ENCODE measurements around the gene GPN2. TPM values are rescaled to one million over a fixed set of nuclear protein-coding genes. Genes with fewer than 3 reads are reported as not detected.

The GPN2 gene
- total and polyA plus RNA-seq, 4 donors: 13.7 to 25.6 (median 16.5) TPM

DNA sequence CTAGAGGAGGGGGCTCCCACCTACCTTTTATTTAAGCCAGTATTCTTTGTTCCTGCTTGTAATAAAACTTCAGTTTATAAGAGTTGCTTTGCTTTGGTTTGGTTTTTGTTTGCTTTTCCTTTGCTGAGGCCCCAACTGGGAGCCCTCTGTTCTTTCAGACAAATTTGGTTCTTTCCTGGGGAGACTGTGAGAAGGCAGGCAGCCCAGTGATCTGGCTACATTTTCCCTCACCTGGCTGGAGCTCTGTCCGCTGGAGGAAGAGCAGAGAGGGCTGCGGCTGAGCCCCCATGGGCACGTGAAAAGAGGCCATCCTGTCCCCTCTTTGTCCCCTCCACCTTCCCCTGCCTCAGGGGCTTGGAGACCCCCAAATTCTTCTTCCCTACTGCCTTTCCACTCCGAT lies 34.4 kb downstream of the GPN2 start:
- ATAC-seq (ENCODE audit: insufficient read depth, low FRiP score) (no peak), DNase-seq (no peak)
- H3K27me3 ChIP-seq (ENCODE audit: control insufficient read depth in 3 of 3, insufficient read depth in 3 of 3, low read length in 2 of 3): no peaks in the 10 kb centered on the region
- no peaks in the 10 kb centered on the region for H3K9me3 ChIP-seq (ENCODE audit: control insufficient read depth in 4 of 4, insufficient read depth in 3 of 4, low read length in 3 of 4)
- no peaks in the 10 kb centered on the region for H3K4me1 ChIP-seq (ENCODE audit: control insufficient read depth in 5 of 5, insufficient read depth in 5 of 5, low read length in 5 of 5)
- H3K4me3 ChIP-seq: no peak overlapping the region
- H3K9ac ChIP-seq (ENCODE audit: insufficient read depth in 1 of 2, low read length in 2 of 2): no peak overlapping the region
- peaks cover 16 to 50% (median 20%) of the 10 kb centered on the region in 4 donors for H3K36me3 ChIP-seq (ENCODE audit: control insufficient read depth in 4 of 4, insufficient read depth in 4 of 4, low read length in 4 of 4)
- TF ChIP-seq, protein P1, sequence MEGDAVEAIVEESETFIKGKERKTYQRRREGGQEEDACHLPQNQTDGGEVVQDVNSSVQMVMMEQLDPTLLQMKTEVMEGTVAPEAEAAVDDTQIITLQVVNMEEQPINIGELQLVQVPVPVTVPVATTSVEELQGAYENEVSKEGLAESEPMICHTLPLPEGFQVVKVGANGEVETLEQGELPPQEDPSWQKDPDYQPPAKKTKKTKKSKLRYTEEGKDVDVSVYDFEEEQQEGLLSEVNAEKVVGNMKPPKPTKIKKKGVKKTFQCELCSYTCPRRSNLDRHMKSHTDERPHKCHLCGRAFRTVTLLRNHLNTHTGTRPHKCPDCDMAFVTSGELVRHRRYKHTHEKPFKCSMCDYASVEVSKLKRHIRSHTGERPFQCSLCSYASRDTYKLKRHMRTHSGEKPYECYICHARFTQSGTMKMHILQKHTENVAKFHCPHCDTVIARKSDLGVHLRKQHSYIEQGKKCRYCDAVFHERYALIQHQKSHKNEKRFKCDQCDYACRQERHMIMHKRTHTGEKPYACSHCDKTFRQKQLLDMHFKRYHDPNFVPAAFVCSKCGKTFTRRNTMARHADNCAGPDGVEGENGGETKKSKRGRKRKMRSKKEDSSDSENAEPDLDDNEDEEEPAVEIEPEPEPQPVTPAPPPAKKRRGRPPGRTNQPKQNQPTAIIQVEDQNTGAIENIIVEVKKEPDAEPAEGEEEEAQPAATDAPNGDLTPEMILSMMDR (IDR thresholded peaks at IDR 0.05; ENCODE audit: control extremely low read depth, extremely low read depth): no peak
- WGBS, 2 donors: 94 to 96% methylated on average over 4 of the region's 4 CpGs
- H3K27ac ChIP-seq (ENCODE audit: low read depth in 1 of 2, low read length in 1 of 2): no peak overlapping the region

DNA sequence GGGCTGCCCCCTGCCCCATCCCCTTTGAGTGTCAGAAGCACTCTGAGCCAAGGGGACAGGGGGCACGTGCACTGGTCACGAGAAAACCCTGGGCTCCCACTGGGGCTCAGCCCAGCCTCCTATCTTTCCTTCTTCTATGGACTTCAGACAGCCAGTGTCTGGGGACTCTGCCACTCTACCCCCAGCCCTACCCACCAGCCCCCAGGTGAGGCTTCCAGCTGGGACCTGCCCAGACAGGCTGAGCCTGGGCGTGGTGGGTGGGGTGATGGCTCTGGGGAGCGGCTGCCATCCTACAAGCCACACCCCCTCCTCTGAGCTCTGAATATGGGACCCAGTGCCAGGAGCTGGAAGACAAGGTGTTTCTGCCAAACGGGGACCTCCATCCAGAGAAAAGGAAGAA lies 35.2 kb downstream of the GPN2 start:
- Histone ChIP-seq H3K36me3 (ENCODE audit: control insufficient read depth in 4 of 4, insufficient read depth in 4 of 4, low read length in 4 of 4) (peaks cover 16 to 57% (median 25%) of the 10 kb centered on the region in 4 donors), H3K4me1 (ENCODE audit: control insufficient read depth in 5 of 5, insufficient read depth in 5 of 5, low read length in 5 of 5) (no peaks in the 10 kb centered on the region), H3K9ac (ENCODE audit: insufficient read depth in 1 of 2, low read length in 2 of 2) (no peak overlapping the region), H3K9me3 (ENCODE audit: control insufficient read depth in 4 of 4, insufficient read depth in 3 of 4, low read length in 3 of 4) (no peaks in the 10 kb centered on the region), H3K27ac (ENCODE audit: low read depth in 1 of 2, low read length in 1 of 2) (no peak overlapping the region), H3K27me3 (ENCODE audit: control insufficient read depth in 3 of 3, insufficient read depth in 3 of 3, low read length in 2 of 3) (no peaks in the 10 kb centered on the region), H3K4me3 (no peak overlapping the region)
- TF ChIP-seq, protein P1 (IDR thresholded peaks at IDR 0.05; ENCODE audit: control extremely low read depth, extremely low read depth): no peak
- no peak for ATAC-seq (ENCODE audit: insufficient read depth, low FRiP score)
- 86 to 92% methylated on average over 5 of the region's 5 CpGs for WGBS, 2 donors
- no peak for DNase-seq

DNA sequence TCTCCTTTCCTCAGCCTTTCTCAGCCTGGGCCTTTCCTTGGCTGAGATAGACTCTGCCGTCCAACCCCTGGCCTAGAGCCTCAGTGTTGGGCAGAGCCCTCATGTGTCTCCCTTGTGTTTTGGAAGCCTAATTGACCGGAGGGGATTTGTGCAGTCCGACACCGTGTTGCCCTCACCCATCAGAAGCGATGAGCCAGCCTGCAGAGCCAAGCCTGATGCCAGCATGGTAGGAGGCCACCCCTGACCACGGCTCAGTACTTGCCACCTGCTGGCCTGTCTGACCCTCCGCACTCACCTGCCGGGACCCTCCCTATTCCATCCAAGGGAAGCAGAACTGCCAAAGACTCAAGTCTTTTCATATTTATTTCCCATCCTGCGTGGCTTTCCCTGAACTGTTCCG lies 36.5 kb downstream of the GPN2 start:
- Histone ChIP-seq H3K27ac (ENCODE audit: low read depth in 1 of 2, low read length in 1 of 2) (no peak overlapping the region), H3K9me3 (ENCODE audit: control insufficient read depth in 4 of 4, insufficient read depth in 3 of 4, low read length in 3 of 4) (no peaks in the 10 kb centered on the region), H3K9ac (ENCODE audit: insufficient read depth in 1 of 2, low read length in 2 of 2) (no peak overlapping the region), H3K4me1 (ENCODE audit: control insufficient read depth in 5 of 5, insufficient read depth in 5 of 5, low read length in 5 of 5) (peaks cover 0 to 6% (median 0%) of the 10 kb centered on the region in 5 donors), H3K27me3 (ENCODE audit: control insufficient read depth in 3 of 3, insufficient read depth in 3 of 3, low read length in 2 of 3) (no peaks in the 10 kb centered on the region), H3K36me3 (ENCODE audit: control insufficient read depth in 4 of 4, insufficient read depth in 4 of 4, low read length in 4 of 4) (peaks cover 16 to 66% (median 30%) of the 10 kb centered on the region in 4 donors), H3K4me3 (no peak overlapping the region)
- 97 to 98% methylated on average over 10 of the region's 10 CpGs for WGBS, 2 donors
- ATAC-seq (ENCODE audit: insufficient read depth, low FRiP score) (no peak), DNase-seq (no peak)
- TF ChIP-seq, protein P1 (IDR thresholded peaks at IDR 0.05; ENCODE audit: control extremely low read depth, extremely low read depth): no peak

DNA sequence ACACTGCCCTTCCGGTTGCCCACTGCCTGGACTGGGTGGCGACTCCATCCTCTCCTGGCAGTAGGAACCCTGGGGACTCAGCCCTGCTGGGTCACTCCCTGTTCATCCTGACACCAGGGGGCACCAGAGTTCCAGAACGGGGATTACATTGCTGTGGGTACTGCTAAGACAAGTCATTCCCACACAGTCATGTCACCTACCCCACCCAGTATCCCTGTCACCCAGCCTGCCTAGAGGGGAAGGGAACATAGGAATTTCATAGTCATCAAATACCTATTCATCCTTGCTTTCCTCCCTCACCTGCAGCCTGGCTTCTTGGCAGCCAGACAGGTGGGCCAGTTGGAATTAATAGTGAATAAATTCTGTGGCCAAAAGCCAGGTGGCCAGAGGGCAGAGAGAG lies 36.9 kb downstream of the GPN2 start:
- Histone ChIP-seq H3K36me3 (ENCODE audit: control insufficient read depth in 4 of 4, insufficient read depth in 4 of 4, low read length in 4 of 4) (peaks cover 16 to 70% (median 31%) of the 10 kb centered on the region in 4 donors), H3K9me3 (ENCODE audit: control insufficient read depth in 4 of 4, insufficient read depth in 3 of 4, low read length in 3 of 4) (no peaks in the 10 kb centered on the region), H3K4me3 (no peak overlapping the region), H3K9ac (ENCODE audit: insufficient read depth in 1 of 2, low read length in 2 of 2) (no peak overlapping the region), H3K4me1 (ENCODE audit: control insufficient read depth in 5 of 5, insufficient read depth in 5 of 5, low read length in 5 of 5) (peaks cover 0 to 10% (median 0%) of the 10 kb centered on the region in 5 donors), H3K27me3 (ENCODE audit: control insufficient read depth in 3 of 3, insufficient read depth in 3 of 3, low read length in 2 of 3) (no peaks in the 10 kb centered on the region), H3K27ac (ENCODE audit: low read depth in 1 of 2, low read length in 1 of 2) (no peak overlapping the region)
- TF ChIP-seq, protein P1 (IDR thresholded peaks at IDR 0.05; ENCODE audit: control extremely low read depth, extremely low read depth): peak; percentile 80
- peak; percentile 64 to 76 (median 74) for DNase-seq
- 24 to 26% methylated on average over 3 of the region's 3 CpGs for WGBS, 2 donors
- ATAC-seq (ENCODE audit: insufficient read depth, low FRiP score): peak; percentile 73

Measured in lung (tissue), 12 donors.